ENCODE measurements around the gene SNCG.
"Not testable (repeated sequence)": the region's sequence is repeated elsewhere in the genome, so short reads cannot be mapped to it uniquely, and the experiment has no call there.

SNCG gene

DNA sequence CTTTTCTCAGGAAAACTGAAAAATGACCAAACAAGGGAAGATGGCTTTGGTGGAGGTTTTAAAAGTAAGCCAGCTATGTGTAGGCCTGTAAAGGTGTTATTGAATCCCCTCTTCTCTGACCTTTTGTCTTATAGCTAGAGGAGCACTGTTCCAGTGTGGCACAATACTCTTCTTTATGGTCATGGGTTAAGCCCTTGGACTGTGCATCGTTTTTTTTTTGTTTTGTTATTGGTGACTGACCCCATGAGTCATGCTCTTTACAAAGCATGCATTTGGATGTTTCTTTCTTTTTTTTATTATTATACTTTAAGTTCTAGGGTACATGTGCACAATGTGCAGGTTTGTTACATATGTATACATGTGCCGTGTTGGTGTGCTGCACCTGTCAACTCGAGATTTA, 42.1 kb downstream of the SNCG start:
- Histone ChIP-seq H3K4me2 (no peak overlapping the region), H3K36me3 (ENCODE audit: insufficient read depth) (no peaks in the 10 kb centered on the region), H4K20me1 (ENCODE audit: insufficient read depth) (no peaks in the 10 kb centered on the region), H3K4me3 (IDR thresholded peaks at IDR 0.05; ENCODE audit: insufficient read depth, low read depth, low read length) (no peak overlapping the region), H3K9ac (no peak overlapping the region), H3K79me2 (ENCODE audit: insufficient read depth, low read depth) (no peaks in the 10 kb centered on the region), H3K27me3 (ENCODE audit: insufficient read depth, low read depth) (no peaks in the 10 kb centered on the region; the same call in 1 of the 2 replicates), H3K27ac (no peak overlapping the region), H3K4me1 (ENCODE audit: low read depth, poor library complexity, severe bottlenecking) (no peaks in the 10 kb centered on the region), H2AFZ (ENCODE audit: low read depth) (no peak overlapping the region)
- TF ChIP-seq, protein P1, sequence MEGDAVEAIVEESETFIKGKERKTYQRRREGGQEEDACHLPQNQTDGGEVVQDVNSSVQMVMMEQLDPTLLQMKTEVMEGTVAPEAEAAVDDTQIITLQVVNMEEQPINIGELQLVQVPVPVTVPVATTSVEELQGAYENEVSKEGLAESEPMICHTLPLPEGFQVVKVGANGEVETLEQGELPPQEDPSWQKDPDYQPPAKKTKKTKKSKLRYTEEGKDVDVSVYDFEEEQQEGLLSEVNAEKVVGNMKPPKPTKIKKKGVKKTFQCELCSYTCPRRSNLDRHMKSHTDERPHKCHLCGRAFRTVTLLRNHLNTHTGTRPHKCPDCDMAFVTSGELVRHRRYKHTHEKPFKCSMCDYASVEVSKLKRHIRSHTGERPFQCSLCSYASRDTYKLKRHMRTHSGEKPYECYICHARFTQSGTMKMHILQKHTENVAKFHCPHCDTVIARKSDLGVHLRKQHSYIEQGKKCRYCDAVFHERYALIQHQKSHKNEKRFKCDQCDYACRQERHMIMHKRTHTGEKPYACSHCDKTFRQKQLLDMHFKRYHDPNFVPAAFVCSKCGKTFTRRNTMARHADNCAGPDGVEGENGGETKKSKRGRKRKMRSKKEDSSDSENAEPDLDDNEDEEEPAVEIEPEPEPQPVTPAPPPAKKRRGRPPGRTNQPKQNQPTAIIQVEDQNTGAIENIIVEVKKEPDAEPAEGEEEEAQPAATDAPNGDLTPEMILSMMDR (conservative IDR thresholded peaks at IDR 0.05; ENCODE audit: low read depth, low read length): no peak

GRCh38 chr10:87007124-87007523, 48.7 kb downstream of the SNCG start:
- H3K4me1 ChIP-seq (ENCODE audit: low read depth, poor library complexity, severe bottlenecking); H3K36me3 ChIP-seq (ENCODE audit: insufficient read depth); H3K79me2 ChIP-seq (ENCODE audit: insufficient read depth, low read depth); H4K20me1 ChIP-seq (ENCODE audit: insufficient read depth); H3K9ac ChIP-seq; H3K27me3 ChIP-seq (ENCODE audit: insufficient read depth, low read depth); H3K4me3 ChIP-seq (IDR thresholded peaks at IDR 0.05; ENCODE audit: insufficient read depth, low read depth, low read length); H3K27ac ChIP-seq; H3K4me2 ChIP-seq; H2AFZ ChIP-seq (ENCODE audit: low read depth): not testable (repeated sequence)

- not testable (repeated sequence) for H2AFZ ChIP-seq (ENCODE audit: low read depth); H3K27me3 ChIP-seq (ENCODE audit: insufficient read depth, low read depth); H3K79me2 ChIP-seq (ENCODE audit: insufficient read depth, low read depth); H4K20me1 ChIP-seq (ENCODE audit: insufficient read depth); H3K4me3 ChIP-seq (IDR thresholded peaks at IDR 0.05; ENCODE audit: insufficient read depth, low read depth, low read length); H3K9ac ChIP-seq; H3K4me1 ChIP-seq (ENCODE audit: low read depth, poor library complexity, severe bottlenecking); H3K27ac ChIP-seq; H3K4me2 ChIP-seq; H3K36me3 ChIP-seq (ENCODE audit: insufficient read depth)
Observed at GRCh38 chr10:87007674-87008073, 49.3 kb downstream of the SNCG start.

GRCh38 chr10:87008303-87008702, 49.9 kb downstream of the SNCG start:
- H3K9ac ChIP-seq; H4K20me1 ChIP-seq (ENCODE audit: insufficient read depth); H3K4me2 ChIP-seq; H3K4me1 ChIP-seq (ENCODE audit: low read depth, poor library complexity, severe bottlenecking); H3K27ac ChIP-seq; H2AFZ ChIP-seq (ENCODE audit: low read depth); H3K4me3 ChIP-seq (IDR thresholded peaks at IDR 0.05; ENCODE audit: insufficient read depth, low read depth, low read length); H3K79me2 ChIP-seq (ENCODE audit: insufficient read depth, low read depth); H3K36me3 ChIP-seq (ENCODE audit: insufficient read depth); H3K27me3 ChIP-seq (ENCODE audit: insufficient read depth, low read depth): not testable (repeated sequence)

- not testable (repeated sequence) for H3K27me3 ChIP-seq (ENCODE audit: insufficient read depth, low read depth); H3K4me1 ChIP-seq (ENCODE audit: low read depth, poor library complexity, severe bottlenecking); H3K79me2 ChIP-seq (ENCODE audit: insufficient read depth, low read depth); H3K4me3 ChIP-seq (IDR thresholded peaks at IDR 0.05; ENCODE audit: insufficient read depth, low read depth, low read length); H3K4me2 ChIP-seq; H3K9ac ChIP-seq; H2AFZ ChIP-seq (ENCODE audit: low read depth); H4K20me1 ChIP-seq (ENCODE audit: insufficient read depth); H3K36me3 ChIP-seq (ENCODE audit: insufficient read depth); H3K27ac ChIP-seq
Observed at GRCh38 chr10:87009134-87009696, 50.8 kb downstream of the SNCG start.
